CD4-positive, alpha-beta memory T cell (primary cell): ENCODE measurements around the gene AMMECR1. TPM values are rescaled to one million over a fixed set of nuclear protein-coding genes. Genes with fewer than 3 reads are reported as not detected.

Experiments used
- CTCF ChIA-PET: fragments of 350-600 bp; sonication (Branson Sonifier 250); formaldehyde crosslinking; loops from one replicate; lab custom pipeline; 2021; ENCODE audit warnings: inconsistent platforms; ENCODE audit not compliant: partially characterized antibody; lab: Charles Lee
- POLR2A ChIA-PET: fragments of 350-600 bp; sonication (Branson Sonifier 250); formaldehyde crosslinking; loops from one replicate; lab custom pipeline; 2021; ENCODE audit not compliant: partially characterized antibody; lab: Charles Lee
- DNase-seq, 5 donors: peaks; one replicate each; pipeline versions ENCODE4 v3.0.0 to v3.0.0-alpha.2; 2020 to 2022; ENCODE audit warnings: mixed read lengths in 1 of 5
- H3K27ac ChIP-seq: one replicate; pipeline ENCODE4 v1.7.0; 2013; ENCODE audit warnings: low read depth, low read length
- H3K27me3 ChIP-seq: 2 replicates; pipeline ENCODE4 v1.7.0; 2013; ENCODE audit warnings: mild to moderate bottlenecking, low read length, moderate library complexity; ENCODE audit not compliant: insufficient read depth
- H3K36me3 ChIP-seq: 2 replicates; pipeline ENCODE4 v1.7.0; 2013; ENCODE audit warnings: mild to moderate bottlenecking, low read length, moderate library complexity; ENCODE audit not compliant: insufficient read depth
- H3K4me1 ChIP-seq: 2 replicates; pipeline ENCODE4 v1.7.0; 2013; ENCODE audit warnings: mild to moderate bottlenecking, low read length, moderate library complexity; ENCODE audit not compliant: insufficient read depth
- H3K4me3 ChIP-seq, 2 donors: one replicate each; pipeline ENCODE4 v1.7.0; 2013; ENCODE audit warnings: low read length in 2 of 2, mild to moderate bottlenecking in 1 of 2
- H3K9me3 ChIP-seq, 2 donors: one replicate each; pipeline ENCODE4 v1.7.0; 2013; ENCODE audit warnings: low read length in 2 of 2, control low read depth in 1 of 2; ENCODE audit not compliant: control insufficient read depth in 1 of 2
- H3K27ac Mint-ChIP-seq, 7 donors: one replicate each; pipeline ENCODE4 v1.8.0; 2020 to 2021; ENCODE audit warnings: mixed read lengths in 7 of 7, mild to moderate bottlenecking in 6 of 7, inconsistent platforms in 3 of 7, moderate library complexity in 3 of 7
- H3K27me3 Mint-ChIP-seq, 2 donors: one replicate each; pipeline ENCODE4 v1.8.0; 2020 to 2021; ENCODE audit warnings: mixed read lengths in 2 of 2
- H3K36me3 Mint-ChIP-seq, 2 donors: one replicate each; pipeline ENCODE4 v1.8.0; 2020 to 2021; ENCODE audit warnings: mixed read lengths in 2 of 2, inconsistent platforms in 1 of 2, mild to moderate bottlenecking in 1 of 2
- H3K4me1 Mint-ChIP-seq, 4 donors: one replicate each; pipeline ENCODE4 v1.8.0; 2020 to 2021; ENCODE audit warnings: mixed read lengths in 4 of 4, mild to moderate bottlenecking in 1 of 4
- H3K4me3 Mint-ChIP-seq, 8 donors: one replicate each; pipeline ENCODE4 v1.8.0; 2020 to 2021; ENCODE audit warnings: mixed read lengths in 8 of 8, mild to moderate bottlenecking in 7 of 8, moderate library complexity in 6 of 8, inconsistent platforms in 3 of 8
- H3K9me3 Mint-ChIP-seq, 8 donors: one replicate each; pipeline ENCODE4 v1.8.0; 2020 to 2021; ENCODE audit warnings: mixed read lengths in 8 of 8, mild to moderate bottlenecking in 5 of 8, inconsistent platforms in 3 of 8, moderate library complexity in 1 of 8
- intact Hi-C: fragments of 100-400 bp; cut with micrococcal nuclease; formaldehyde crosslinking; loops from one replicate; pipeline ENCODE4 v1.15.1; 2023
- polyA plus RNA-seq, 2 donors: library from polyadenylated mRNA; unstranded; fragments of 300-500 nt; fragmentation: Illumina TruSeq; gene quantifications; one replicate each; pipeline ENCODE4 v1.2.3, GENCODE V29; 2021
- total RNA-seq, 2 experiments: library from RNA; stranded (reverse); gene quantifications; one replicate each; pipeline ENCODE4 v1.2.3, GENCODE V29; 2021

Gene AMMECR1
- total RNA-seq (10 to 100 TPM; 16.4 to 21.7 TPM), polyA plus RNA-seq (10 to 100 TPM; 15.4 to 17.1 TPM)

- intact Hi-C loops, result loop anchor here (1.0 to 10.0 kb wide), 7 partner anchors 51 to 781 kb away; partner anchors contain the start of genes NXT2 and TMEM164
- Mint-ChIP-seq H3K9me3 (no peaks in the 10 kb centered on the region), H3K4me3 (peak within 1 kb of the TSS; percentile 93 to 98 (median 96)), H3K4me1 (peaks cover 16 to 44% (median 24%) of the 10 kb centered on the region in 4 donors), H3K27ac (peak within 1 kb of the TSS; percentile 93 to 98 (median 97)), H3K36me3 (peaks cover 3 to 13% of the 10 kb centered on the region in 2 donors), H3K27me3 (no peaks in the 10 kb centered on the region)
- Histone ChIP-seq H3K4me1 (peaks cover 31% of the 10 kb centered on the region), H3K9me3 (no peaks in the 10 kb centered on the region), H3K4me3 (peak within 1 kb of the TSS; percentile 47 to 75), H3K27ac (peak within 1 kb of the TSS; percentile 68), H3K27me3 (no peaks in the 10 kb centered on the region), H3K36me3 (no peaks in the 10 kb centered on the region)
- ChIA-PET POLR2A (interaction anchor here (0.6 to 5.4 kb wide), 29 partner anchors 11 to 781 kb away, joined by 3 to 76 read pairs (median 4); partner anchors contain the start of gene ACSL4), CTCF (interaction anchor here (1.2 to 2.8 kb wide), 9 partner anchors 13 to 171 kb away, joined by 3 to 12 read pairs (median 5); no protein-coding TSS in a partner anchor)
- peak; percentile 80 to 86 (median 83) for DNase-seq
Observed at GRCh38 chrX:110317820-110318663, at the start of gene AMMECR1. AMMECR1 (minus strand) TSS chrX:110318085; CDS start chrX:110318071, 14 bp downstream.

- H3K27me3 ChIP-seq, result no peaks in the 10 kb centered on the region
- POLR2A ChIA-PET, result no interaction called here
- Mint-ChIP-seq H3K27ac (no peak overlapping the region), H3K9me3 (no peaks in the 10 kb centered on the region), H3K4me3 (no peak overlapping the region), H3K36me3 (no peaks in the 10 kb centered on the region), H3K27me3 (no peaks in the 10 kb centered on the region), H3K4me1 (no peaks in the 10 kb centered on the region)
- no peaks in the 10 kb centered on the region for H3K36me3 ChIP-seq
- no peak overlapping the region for H3K4me3 ChIP-seq
- no peaks in the 10 kb centered on the region for H3K9me3 ChIP-seq
- intact Hi-C loops, result no loop called here
- CTCF ChIA-PET, result interaction anchor here (1.1 kb wide), 1 partner anchor 195 kb away, joined by 3 read pairs; no protein-coding TSS in a partner anchor
- no peak overlapping the region for H3K27ac ChIP-seq
- DNase-seq, result no peak
- H3K4me1 ChIP-seq, result no peaks in the 10 kb centered on the region
Observed at GRCh38 chrX:110363244-110363643, 45.4 kb upstream of the AMMECR1 start.

GRCh38 chrX:110359273-110359672 lies 41.4 kb upstream of the AMMECR1 start:
- ChIA-PET CTCF (interaction anchor here (1.2 kb wide), 2 partner anchors 190 to 203 kb away, joined by 3 to 4 read pairs; no protein-coding TSS in a partner anchor), POLR2A (no interaction called here)
- H3K4me1 Mint-ChIP-seq, result no peaks in the 10 kb centered on the region

GRCh38 chrX:110358548-110358947 lies 40.7 kb upstream of the AMMECR1 start, which contains the start of gene RTL9:
RTL9 (plus strand) TSS chrX:110358848; CDS start chrX:110450618, 91,770 bp downstream.
- Histone ChIP-seq H3K4me1 (no peaks in the 10 kb centered on the region), H3K27ac (no peak within 1 kb of the TSS), H3K9me3 (no peaks in the 10 kb centered on the region), H3K27me3 (no peaks in the 10 kb centered on the region), H3K4me3 (no peak within 1 kb of the TSS), H3K36me3 (no peaks in the 10 kb centered on the region)
- intact Hi-C loops, result no loop called here
- no peak for DNase-seq
- no peaks in the 10 kb centered on the region for H3K4me1 Mint-ChIP-seq
- no peak within 1 kb of the TSS for H3K4me3 Mint-ChIP-seq
- ChIA-PET POLR2A (no interaction called here), CTCF (interaction anchor here (1.2 kb wide), 2 partner anchors 190 to 202 kb away, joined by 3 to 4 read pairs; no protein-coding TSS in a partner anchor)
- peaks cover 0 to 3% of the 10 kb centered on the region in 2 donors for H3K27me3 Mint-ChIP-seq
- no peak within 1 kb of the TSS for H3K27ac Mint-ChIP-seq
- peaks cover 0 to 3% (median 0%) of the 10 kb centered on the region in 8 donors for H3K9me3 Mint-ChIP-seq
- no peaks in the 10 kb centered on the region for H3K36me3 Mint-ChIP-seq

More at GRCh38 chrX:110359273-110359672, 41.4 kb upstream of the AMMECR1 start:
- Histone ChIP-seq H3K36me3 (no peaks in the 10 kb centered on the region), H3K27ac (no peak overlapping the region), H3K4me3 (no peak overlapping the region), H3K27me3 (no peaks in the 10 kb centered on the region), H3K4me1 (no peaks in the 10 kb centered on the region), H3K9me3 (no peaks in the 10 kb centered on the region)
- Mint-ChIP-seq H3K9me3 (peaks cover 0 to 3% (median 0%) of the 10 kb centered on the region in 8 donors), H3K36me3 (no peaks in the 10 kb centered on the region), H3K4me3 (no peak overlapping the region), H3K27ac (no peak overlapping the region), H3K27me3 (peaks cover 0 to 3% of the 10 kb centered on the region in 2 donors)
- intact Hi-C loops, result no loop called here
- DNase-seq, result no peak

- Histone ChIP-seq H3K27ac (no peak overlapping the region), H3K9me3 (no peaks in the 10 kb centered on the region), H3K4me1 (no peaks in the 10 kb centered on the region), H3K27me3 (no peaks in the 10 kb centered on the region), H3K36me3 (no peaks in the 10 kb centered on the region), H3K4me3 (no peak overlapping the region)
- DNase-seq, result no peak
- intact Hi-C loops, result no loop called here
- H3K9me3 Mint-ChIP-seq, result peaks cover 0 to 2% (median 0%) of the 10 kb centered on the region in 8 donors
- no peaks in the 10 kb centered on the region for H3K27me3 Mint-ChIP-seq
- no peaks in the 10 kb centered on the region for H3K36me3 Mint-ChIP-seq
- no peaks in the 10 kb centered on the region for H3K4me1 Mint-ChIP-seq
- CTCF ChIA-PET, result no interaction called here
- no peak overlapping the region for H3K27ac Mint-ChIP-seq
- POLR2A ChIA-PET, result no interaction called here
- no peak overlapping the region for H3K4me3 Mint-ChIP-seq
Observed at GRCh38 chrX:110346681-110347080, 28.8 kb upstream of the AMMECR1 start.

- H3K27ac Mint-ChIP-seq, result peak overlapping the region in 1 of 7 donors; percentile 15
- H3K4me3 ChIP-seq, result no peak overlapping the region
- POLR2A ChIA-PET, result no interaction called here
- H3K9me3 Mint-ChIP-seq, result peaks cover 0 to 2% (median 0%) of the 10 kb centered on the region in 8 donors
- H3K36me3 Mint-ChIP-seq, result no peaks in the 10 kb centered on the region
- no peaks in the 10 kb centered on the region for H3K4me1 ChIP-seq
- H3K27ac ChIP-seq, result no peak overlapping the region
- CTCF ChIA-PET, result no interaction called here
- intact Hi-C loops, result no loop called here
- no peak for DNase-seq
- H3K9me3 ChIP-seq, result no peaks in the 10 kb centered on the region
- H3K36me3 ChIP-seq, result no peaks in the 10 kb centered on the region
- H3K4me3 Mint-ChIP-seq, result peak overlapping the region in 1 of 8 donors; percentile 30
- H3K4me1 Mint-ChIP-seq, result no peaks in the 10 kb centered on the region
- no peaks in the 10 kb centered on the region for H3K27me3 Mint-ChIP-seq
- no peaks in the 10 kb centered on the region for H3K27me3 ChIP-seq
Observed at GRCh38 chrX:110341189-110342035, 23.5 kb upstream of the AMMECR1 start.
